Upper lobe of right lung (tissue), 1 donor: ENCODE measurements around the gene EXT2. TPM values are rescaled to one million over a fixed set of nuclear protein-coding genes. Genes with fewer than 3 reads are reported as not detected.

ENCODE experiments used
- ATAC-seq: fragments of 200-7000 bp; cut with Tn5 transposase; one replicate; pipeline ENCODE4 v1.9.1; 2020; ENCODE audit warnings: mild to moderate bottlenecking, moderate library complexity
- DNase-seq: peaks from one replicate; pipeline ENCODE4 v3.0.0-alpha.2; 2020
- H3K27ac ChIP-seq: fragments of 200-600 bp; one replicate; pipeline ENCODE4 v1.8.0; 2022
- H3K27me3 ChIP-seq: fragments of 200-600 bp; one replicate; pipeline ENCODE4 v1.8.0; 2022; ENCODE audit warnings: mild to moderate bottlenecking
- H3K36me3 ChIP-seq: fragments of 200-600 bp; one replicate; pipeline ENCODE4 v1.8.0; 2022
- H3K4me1 ChIP-seq: fragments of 200-600 bp; one replicate; pipeline ENCODE4 v1.8.0; 2022
- H3K4me3 ChIP-seq: fragments of 200-600 bp; one replicate; pipeline ENCODE4 v1.8.0; 2022; ENCODE audit warnings: mild to moderate bottlenecking
- H3K9me3 ChIP-seq: fragments of 200-600 bp; one replicate; pipeline ENCODE4 v1.8.0; 2022
- intact Hi-C: fragments of 100-400 bp; cut with DNase I; formaldehyde crosslinking; loops from one replicate; pipeline ENCODE4 v1.11.0; 2022
- total RNA-seq: library from RNA; stranded (reverse); fragmentation: NEBNext Ultra II Directional; extraction: Animal tissue kit (Norgen Biotek cat#: 25700); gene quantifications from one replicate; pipeline ENCODE4 v1.2.1, GENCODE V29; 2021
- TF ChIP-seq, protein P1 (sequence below): fragments of 200-600 bp; IDR thresholded peaks from one replicate; pipeline ENCODE4 v1.8.0; 2022; ENCODE audit warnings: antibody characterized with exemption
- donor health status: DM: no; HTN: yes; CAD: no; lungs with severe emphysema.

Gene EXT2
- total RNA-seq, 1 donor from 2014 or later = 61.2 TPM

DNA sequence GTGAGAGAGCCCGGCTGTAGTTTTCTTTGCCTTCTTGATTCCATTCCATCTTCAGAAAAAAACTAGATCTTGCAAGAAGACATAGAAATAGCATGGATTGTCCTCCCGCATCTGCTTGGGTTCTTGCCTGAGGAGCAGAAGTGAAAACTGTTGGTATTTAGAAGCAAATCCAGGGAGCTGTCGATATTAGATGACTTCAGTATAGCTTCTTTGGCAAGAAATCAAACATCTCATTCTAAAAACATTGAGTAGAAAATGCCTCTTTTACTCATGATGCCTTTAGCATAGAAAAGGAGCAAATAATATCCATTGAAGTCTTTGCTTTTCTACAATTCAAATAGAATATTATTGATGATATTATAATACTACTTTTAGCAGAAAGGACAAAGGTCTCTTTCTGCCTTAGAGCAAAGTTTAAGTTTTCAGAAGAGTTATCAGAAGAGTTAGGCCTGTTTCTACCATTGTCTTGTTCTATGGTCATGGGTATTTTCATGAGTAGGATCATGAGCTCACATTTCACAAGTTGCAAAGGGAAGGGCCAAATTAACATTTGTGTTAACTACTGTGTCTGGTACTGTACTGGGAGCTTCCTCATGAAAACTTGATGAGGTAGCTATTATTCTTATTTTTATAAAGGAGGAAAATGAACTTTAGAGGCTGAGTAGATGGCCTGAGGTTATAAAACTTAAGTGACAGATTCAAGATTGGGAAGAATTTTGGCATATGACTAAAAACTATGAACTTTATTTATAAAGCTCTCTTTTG is 49.7 kb downstream of the EXT2 start:
- peaks cover 8% of the 10 kb centered on the region for H3K36me3 ChIP-seq
- no peak overlapping the region for H3K4me3 ChIP-seq
- no peaks in the 10 kb centered on the region for H3K4me1 ChIP-seq
- TF ChIP-seq, protein P1, sequence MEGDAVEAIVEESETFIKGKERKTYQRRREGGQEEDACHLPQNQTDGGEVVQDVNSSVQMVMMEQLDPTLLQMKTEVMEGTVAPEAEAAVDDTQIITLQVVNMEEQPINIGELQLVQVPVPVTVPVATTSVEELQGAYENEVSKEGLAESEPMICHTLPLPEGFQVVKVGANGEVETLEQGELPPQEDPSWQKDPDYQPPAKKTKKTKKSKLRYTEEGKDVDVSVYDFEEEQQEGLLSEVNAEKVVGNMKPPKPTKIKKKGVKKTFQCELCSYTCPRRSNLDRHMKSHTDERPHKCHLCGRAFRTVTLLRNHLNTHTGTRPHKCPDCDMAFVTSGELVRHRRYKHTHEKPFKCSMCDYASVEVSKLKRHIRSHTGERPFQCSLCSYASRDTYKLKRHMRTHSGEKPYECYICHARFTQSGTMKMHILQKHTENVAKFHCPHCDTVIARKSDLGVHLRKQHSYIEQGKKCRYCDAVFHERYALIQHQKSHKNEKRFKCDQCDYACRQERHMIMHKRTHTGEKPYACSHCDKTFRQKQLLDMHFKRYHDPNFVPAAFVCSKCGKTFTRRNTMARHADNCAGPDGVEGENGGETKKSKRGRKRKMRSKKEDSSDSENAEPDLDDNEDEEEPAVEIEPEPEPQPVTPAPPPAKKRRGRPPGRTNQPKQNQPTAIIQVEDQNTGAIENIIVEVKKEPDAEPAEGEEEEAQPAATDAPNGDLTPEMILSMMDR = no peak
- H3K27ac ChIP-seq = no peak overlapping the region
- no peaks in the 10 kb centered on the region for H3K27me3 ChIP-seq
- no peaks in the 10 kb centered on the region for H3K9me3 ChIP-seq
- DNase-seq (no peak), ATAC-seq (no peak)
- intact Hi-C loops = no loop called here

DNA sequence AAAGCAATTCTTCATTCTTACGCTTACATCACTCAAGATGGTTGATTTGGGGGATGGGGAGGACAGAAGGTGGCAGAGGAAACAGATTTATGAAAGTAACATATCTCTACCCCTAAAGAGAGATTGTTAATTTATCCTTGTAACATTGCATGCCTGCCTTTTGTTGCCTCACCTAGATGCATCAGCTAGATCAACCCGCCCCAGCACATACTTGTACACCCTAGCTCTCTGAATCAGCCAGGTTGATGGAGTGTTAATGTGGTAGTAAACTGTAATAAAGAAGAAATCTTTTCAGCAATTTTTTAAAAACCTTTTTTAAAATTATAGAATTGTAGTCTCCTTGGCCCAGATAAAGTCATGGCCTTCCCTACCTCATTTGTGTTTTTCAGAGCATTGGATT is 51.5 kb downstream of the EXT2 start:
- H3K36me3 ChIP-seq = peaks cover 12% of the 10 kb centered on the region
- intact Hi-C loops = no loop called here

DNA sequence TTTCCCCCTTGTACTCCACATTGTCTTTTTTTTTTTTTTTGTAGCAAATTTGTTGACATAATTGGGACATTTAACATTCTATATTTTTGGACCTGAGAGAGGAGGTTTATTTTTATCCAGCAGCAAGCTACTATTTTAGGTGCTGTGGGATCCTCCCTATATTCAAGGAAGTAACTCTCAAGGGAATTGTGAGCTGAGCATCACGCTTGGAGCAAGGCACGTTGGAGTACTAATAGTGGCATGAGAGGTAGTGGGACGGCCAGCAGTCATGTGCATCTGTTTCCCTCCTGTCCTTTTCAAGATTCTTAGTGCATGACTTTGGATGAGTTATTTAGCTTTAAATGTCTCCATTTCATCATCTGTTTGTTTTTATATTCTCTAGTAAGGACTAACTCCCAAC is 52.3 kb downstream of the EXT2 start:
- TF ChIP-seq, protein P1 = no peak
- Histone ChIP-seq H3K4me1 (no peaks in the 10 kb centered on the region), H3K27me3 (no peaks in the 10 kb centered on the region), H3K27ac (no peak overlapping the region), H3K9me3 (no peaks in the 10 kb centered on the region), H3K36me3 (peaks cover 12% of the 10 kb centered on the region), H3K4me3 (no peak overlapping the region)
- DNase-seq = no peak
- intact Hi-C loops = no loop called here
- ATAC-seq = no peak

More for the DNA sequence above, 51.5 kb downstream of the EXT2 start:
- Histone ChIP-seq H3K9me3 (no peaks in the 10 kb centered on the region), H3K27ac (no peak overlapping the region), H3K4me1 (no peaks in the 10 kb centered on the region), H3K4me3 (no peak overlapping the region), H3K27me3 (no peaks in the 10 kb centered on the region)
- TF ChIP-seq, protein P1 = no peak
- ATAC-seq (no peak), DNase-seq (no peak)

DNA sequence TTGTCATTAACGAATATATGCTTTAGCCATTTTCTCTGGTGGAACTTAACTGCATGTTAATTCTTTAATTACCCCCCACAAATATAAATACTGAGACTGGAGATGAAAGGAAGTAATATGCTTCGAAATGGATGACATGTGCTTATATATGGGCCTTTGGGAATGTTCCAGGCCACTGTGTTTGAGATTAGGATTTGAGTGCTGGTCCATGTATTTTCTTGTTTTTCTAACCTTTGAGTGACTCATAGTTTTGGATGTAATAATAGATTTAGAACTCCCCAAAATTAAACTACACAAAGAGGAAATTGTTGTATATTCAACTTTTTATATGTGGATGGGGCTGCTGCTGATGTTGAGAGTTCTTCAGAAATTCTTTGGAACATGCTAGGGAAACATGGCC is 54.2 kb downstream of the EXT2 start:
- no peak for ATAC-seq
- Histone ChIP-seq H3K4me1 (no peaks in the 10 kb centered on the region), H3K36me3 (peaks cover 12% of the 10 kb centered on the region), H3K9me3 (no peaks in the 10 kb centered on the region), H3K27me3 (no peaks in the 10 kb centered on the region), H3K4me3 (no peak overlapping the region), H3K27ac (no peak overlapping the region)
- TF ChIP-seq, protein P1 = no peak
- DNase-seq = no peak
- intact Hi-C loops = no loop called here

DNA sequence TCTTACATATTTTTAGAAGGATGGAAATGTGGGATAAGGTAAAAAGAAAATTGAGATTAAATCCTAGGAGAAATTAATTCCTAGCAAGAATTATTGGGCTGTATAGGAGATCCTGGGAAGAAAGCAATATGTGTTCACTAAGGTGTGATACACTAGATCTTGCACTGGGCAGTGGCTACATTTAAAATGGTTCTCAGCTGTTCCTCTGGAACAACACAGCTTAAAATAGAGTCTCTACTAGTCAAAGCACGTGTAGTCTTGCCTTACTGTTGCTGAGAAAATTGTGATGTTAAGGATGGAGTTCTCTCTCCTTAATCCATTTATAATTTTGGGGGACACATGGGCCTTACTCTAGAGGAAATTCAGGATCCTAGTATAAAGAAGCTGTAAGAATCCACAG is 54.9 kb downstream of the EXT2 start:
- Histone ChIP-seq H3K4me3 (no peak overlapping the region), H3K27ac (no peak overlapping the region), H3K9me3 (no peaks in the 10 kb centered on the region), H3K27me3 (no peaks in the 10 kb centered on the region), H3K36me3 (peaks cover 12% of the 10 kb centered on the region), H3K4me1 (no peaks in the 10 kb centered on the region)
- intact Hi-C loops = no loop called here
- ATAC-seq (no peak), DNase-seq (no peak)
- TF ChIP-seq, protein P1 = no peak

DNA sequence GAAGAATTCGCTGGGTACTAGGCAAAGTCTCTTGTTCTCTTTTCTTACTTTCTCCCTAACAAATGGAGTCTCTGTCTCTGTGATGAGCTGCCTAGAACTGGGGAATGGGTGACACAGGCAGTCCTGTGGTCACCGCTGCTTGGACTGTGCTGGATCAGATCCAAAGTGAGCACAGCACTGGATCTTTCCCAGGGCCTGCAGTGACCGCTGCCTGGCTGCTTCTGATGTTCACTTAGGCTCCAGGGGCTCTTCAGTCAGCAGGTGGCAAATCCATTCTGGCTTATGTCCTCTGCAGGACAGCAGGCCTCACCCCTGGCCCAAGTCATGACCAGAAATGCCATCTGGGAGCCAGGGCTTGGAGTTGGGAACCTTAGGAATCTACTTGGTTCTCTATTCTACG is 61.5 kb downstream of the EXT2 start:
- Histone ChIP-seq H3K27ac (no peak overlapping the region), H3K36me3 (no peaks in the 10 kb centered on the region), H3K4me3 (no peak overlapping the region), H3K4me1 (no peaks in the 10 kb centered on the region), H3K9me3 (no peaks in the 10 kb centered on the region), H3K27me3 (no peaks in the 10 kb centered on the region)
- intact Hi-C loops = no loop called here
- ATAC-seq (no peak), DNase-seq (no peak)
- TF ChIP-seq, protein P1 = no peak
